ENCODE results near the gene ABCG1. TPM values are rescaled to one million over a fixed set of nuclear protein-coding genes. Genes with fewer than 3 reads are reported as not detected.

Gene ABCG1
- polyA plus RNA-seq, 1 donor from 2014 or later: 14.2 TPM

GRCh38 chr21:42231756-42232155 lies 12.8 kb downstream of the ABCG1 start:
- Histone ChIP-seq H3K36me3 (ENCODE audit: insufficient read depth, low read length) (no peaks in the 10 kb centered on the region), H3K27me3 (ENCODE audit: insufficient read depth, low read depth, low read length) (no peaks in the 10 kb centered on the region), H3K27ac (ENCODE audit: low read length) (no peak overlapping the region), H4K20me1 (ENCODE audit: insufficient read depth) (no peaks in the 10 kb centered on the region), H3K4me2 (ENCODE audit: low read length) (no peak overlapping the region), H2AFZ (ENCODE audit: low read depth, low read length) (no peak overlapping the region), H3K9ac (ENCODE audit: low read length) (no peak overlapping the region), H3K4me3 (ENCODE audit: low read length) (no peak overlapping the region), H3K9me3 (ENCODE audit: low read length) (no peaks in the 10 kb centered on the region), H3K9me2 (ENCODE audit: insufficient read depth, low read length) (no peaks in the 10 kb centered on the region), H3K79me2 (replicated peaks; ENCODE audit: insufficient read depth, low read length) (peaks cover 8% of the 10 kb centered on the region), H3F3A (ENCODE audit: insufficient read depth, low read length, poor library complexity, severe bottlenecking) (no peaks in the 10 kb centered on the region)
- TF ChIP-seq MXI1 (conservative IDR thresholded peaks at IDR 0.05; ENCODE audit: poor library complexity, severe bottlenecking) (no peak), CTCF (IDR thresholded peaks at IDR 0.05; ENCODE audit: poor library complexity, severe bottlenecking) (no peak)

GRCh38 chr21:42232176-42232825 lies 13.4 kb downstream of the ABCG1 start:
- H3K27me3 ChIP-seq (ENCODE audit: insufficient read depth, low read depth, low read length): no peaks in the 10 kb centered on the region
- TF ChIP-seq TAF1 (IDR thresholded peaks at IDR 0.05; ENCODE audit: low read depth): no peak
- no peak for TF ChIP-seq EP300 (conservative IDR thresholded peaks at IDR 0.05; ENCODE audit: poor library complexity, severe bottlenecking)
- TF ChIP-seq RAD21 (conservative IDR thresholded peaks at IDR 0.05): no peak
- TF ChIP-seq CTCF (IDR thresholded peaks at IDR 0.05; ENCODE audit: poor library complexity, severe bottlenecking): no peak
- no peak for TF ChIP-seq SMC3 (conservative IDR thresholded peaks at IDR 0.05; ENCODE audit: poor library complexity)
- TF ChIP-seq EZH2 (IDR thresholded peaks at IDR 0.05; ENCODE audit: borderline replicate concordance, insufficient read depth, low read length, poor library complexity, severe bottlenecking): no peak
- TF ChIP-seq POLR2AphosphoS5 (IDR thresholded peaks at IDR 0.05): no peak
- TF ChIP-seq MXI1 (conservative IDR thresholded peaks at IDR 0.05; ENCODE audit: poor library complexity, severe bottlenecking): no peak
- no peak for TF ChIP-seq REST (IDR thresholded peaks at IDR 0.05; ENCODE audit: borderline replicate concordance)
- no peaks in the 10 kb centered on the region for H3K9me2 ChIP-seq (ENCODE audit: insufficient read depth, low read length)
- no peak overlapping the region for H3K9ac ChIP-seq (ENCODE audit: low read length)
- H3K9me3 ChIP-seq (ENCODE audit: low read length): no peaks in the 10 kb centered on the region
- H3F3A ChIP-seq (ENCODE audit: insufficient read depth, low read length, poor library complexity, severe bottlenecking): no peaks in the 10 kb centered on the region
- peaks cover 8% of the 10 kb centered on the region for H3K79me2 ChIP-seq (replicated peaks; ENCODE audit: insufficient read depth, low read length)
- H4K20me1 ChIP-seq (ENCODE audit: insufficient read depth): no peaks in the 10 kb centered on the region
- H2AFZ ChIP-seq (ENCODE audit: low read depth, low read length): no peak overlapping the region
- no peak overlapping the region for H3K4me3 ChIP-seq (ENCODE audit: low read length)
- no peak overlapping the region for H3K4me2 ChIP-seq (ENCODE audit: low read length)
- H3K27ac ChIP-seq (ENCODE audit: low read length): no peak overlapping the region
- no peaks in the 10 kb centered on the region for H3K36me3 ChIP-seq (ENCODE audit: insufficient read depth, low read length)
